Measurements from ENCODE around the gene SYNE1. TPM values are rescaled to one million over a fixed set of nuclear protein-coding genes. Genes with fewer than 3 reads are reported as not detected.

Gene SYNE1
- total RNA-seq, 1 experiment from 2014 or later: 3.0 TPM

DNA sequence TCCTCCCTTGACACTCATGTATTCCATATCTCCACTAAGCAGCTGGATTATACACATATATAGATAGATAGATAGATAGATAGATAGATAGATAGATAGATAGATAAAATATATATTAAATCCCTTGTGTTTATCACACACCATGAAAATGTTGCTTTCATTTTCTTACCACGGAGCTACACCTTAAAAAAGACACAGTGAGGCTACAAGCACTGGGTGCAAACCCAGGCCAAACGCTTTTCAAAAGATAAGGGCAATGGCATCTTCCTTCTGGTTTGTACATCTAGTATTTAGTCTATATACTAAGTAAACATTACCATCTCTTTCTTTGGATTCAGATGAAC lies 452.6 kb downstream of the SYNE1 start:
- no CpG with 5 or more reads among the region's 2 CpGs for WGBS (ENCODE audit: extremely low coverage, insufficient read length, low lambda C conversion rate)
- Histone ChIP-seq H3K23ac (ENCODE audit: insufficient read length, low read depth, low read length) (no peak overlapping the region), H3K4me2 (ENCODE audit: insufficient read depth, insufficient read length, low read length) (no peak overlapping the region), H2AK5ac (ENCODE audit: insufficient read length, low read length) (no peak overlapping the region), H3T11ph (ENCODE audit: low read length) (no peak overlapping the region), H2BK120ac (ENCODE audit: low read depth, low read length, poor library complexity, severe bottlenecking) (no peak overlapping the region), H4K8ac (replicated peaks; ENCODE audit: insufficient read length, low read depth, low read length) (no peak overlapping the region), H3K14ac (ENCODE audit: insufficient read depth, low read length) (no peak overlapping the region), H3K27me3 (ENCODE audit: insufficient read depth, low read length) (no peaks in the 10 kb centered on the region), H3K4ac (ENCODE audit: low read depth, low read length) (no peak overlapping the region), H3K18ac (ENCODE audit: insufficient read length, low read depth, low read length) (no peak overlapping the region), H2AFZ (ENCODE audit: low read length) (no peak overlapping the region), H3K27ac (ENCODE audit: insufficient read length, low read depth, low read length) (no peak overlapping the region), H2BK5ac (ENCODE audit: insufficient read length, low read length) (no peak overlapping the region), H3K9ac (ENCODE audit: extremely low read depth, insufficient read length, low read length) (no peak overlapping the region), H3K56ac (ENCODE audit: insufficient read length, low read depth, low read length) (no peak overlapping the region), H2BK15ac (ENCODE audit: low read depth, low read length) (no peak overlapping the region), H3K4me1 (ENCODE audit: insufficient read depth, low read length) (no peaks in the 10 kb centered on the region), H3K79me1 (ENCODE audit: insufficient read depth, low read depth, low read length, poor library complexity, severe bottlenecking) (no peaks in the 10 kb centered on the region), H3K9me3 (ENCODE audit: control insufficient read depth, low read depth, low read length) (no peaks in the 10 kb centered on the region), H4K91ac (ENCODE audit: insufficient read length, low read depth, low read length) (no peak overlapping the region), H4K5ac (ENCODE audit: insufficient read length, low read depth, low read length) (no peak overlapping the region), H3K23me2 (ENCODE audit: insufficient read length, low read depth, low read length, poor library complexity, severe bottlenecking) (no peaks in the 10 kb centered on the region), H2BK12ac (ENCODE audit: insufficient read length, low read depth, low read length) (no peak overlapping the region), H4K20me1 (ENCODE audit: control insufficient read depth, insufficient read depth, insufficient read length) (no peaks in the 10 kb centered on the region), H2BK20ac (ENCODE audit: low read depth, low read length, poor library complexity, severe bottlenecking) (no peak overlapping the region), H3K79me2 (ENCODE audit: insufficient read depth, low read length) (no peaks in the 10 kb centered on the region)
- Mint-ChIP-seq H3K4me1 (no peaks in the 10 kb centered on the region), H3K4me3 (no peak overlapping the region), H3K9me3 (no peaks in the 10 kb centered on the region), H3K27ac (no peak overlapping the region), H3K27me3 (ENCODE audit: low read depth) (no peaks in the 10 kb centered on the region), H3K36me3 (ENCODE audit: insufficient read depth in 1 of 3, low read depth in 3 of 3) (no peaks in the 10 kb centered on the region)
- TF ChIP-seq, protein P1, sequence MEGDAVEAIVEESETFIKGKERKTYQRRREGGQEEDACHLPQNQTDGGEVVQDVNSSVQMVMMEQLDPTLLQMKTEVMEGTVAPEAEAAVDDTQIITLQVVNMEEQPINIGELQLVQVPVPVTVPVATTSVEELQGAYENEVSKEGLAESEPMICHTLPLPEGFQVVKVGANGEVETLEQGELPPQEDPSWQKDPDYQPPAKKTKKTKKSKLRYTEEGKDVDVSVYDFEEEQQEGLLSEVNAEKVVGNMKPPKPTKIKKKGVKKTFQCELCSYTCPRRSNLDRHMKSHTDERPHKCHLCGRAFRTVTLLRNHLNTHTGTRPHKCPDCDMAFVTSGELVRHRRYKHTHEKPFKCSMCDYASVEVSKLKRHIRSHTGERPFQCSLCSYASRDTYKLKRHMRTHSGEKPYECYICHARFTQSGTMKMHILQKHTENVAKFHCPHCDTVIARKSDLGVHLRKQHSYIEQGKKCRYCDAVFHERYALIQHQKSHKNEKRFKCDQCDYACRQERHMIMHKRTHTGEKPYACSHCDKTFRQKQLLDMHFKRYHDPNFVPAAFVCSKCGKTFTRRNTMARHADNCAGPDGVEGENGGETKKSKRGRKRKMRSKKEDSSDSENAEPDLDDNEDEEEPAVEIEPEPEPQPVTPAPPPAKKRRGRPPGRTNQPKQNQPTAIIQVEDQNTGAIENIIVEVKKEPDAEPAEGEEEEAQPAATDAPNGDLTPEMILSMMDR (conservative IDR thresholded peaks at IDR 0.05): no peak
- DNase-seq: no peak
